ENCODE measurements around the gene B3GNT3. TPM values are rescaled to one million over a fixed set of nuclear protein-coding genes. Genes with fewer than 3 reads are reported as not detected.
A peak's percentile ranks its signal among the peaks of the same experiment; 100 is the strongest.

B3GNT3 gene
- total and polyA plus RNA-seq, 2 experiments from 2014 or later = not detected

- Histone ChIP-seq H3K9me3 (ENCODE audit: low read depth) (no peaks in the 10 kb centered on the region), H3K27me3 (no peaks in the 10 kb centered on the region), H3K4me3 (no peak overlapping the region), H3K27ac (no peak overlapping the region), H3K4me1 (ENCODE audit: low read depth) (no peaks in the 10 kb centered on the region), H3K36me3 (no peaks in the 10 kb centered on the region)
- no peak for DNase-seq (ENCODE audit: low read depth in 1 of 2, low spot score in 1 of 2)
- TF ChIP-seq CTCF (IDR thresholded peaks at IDR 0.05; ENCODE audit: low read depth, low read length) = no peak
These were observed 39.5 kb upstream of the B3GNT3 start for GRCh38 chr19:17755443-17755890.

GRCh38 chr19:17755977-17756670 is 38.8 kb upstream of the B3GNT3 start:
- Histone ChIP-seq H3K9me3 (ENCODE audit: low read depth) (no peaks in the 10 kb centered on the region), H3K27ac (no peak overlapping the region)
- no peak for TF ChIP-seq CTCF (IDR thresholded peaks at IDR 0.05; ENCODE audit: low read depth, low read length)

GRCh38 chr19:17757125-17757524 is 37.8 kb upstream of the B3GNT3 start:
- peak in 1 of 2 donors; percentile 73 for DNase-seq (ENCODE audit: low read depth in 1 of 2, low spot score in 1 of 2)
- no peak overlapping the region for H3K27ac ChIP-seq
- H3K4me1 ChIP-seq (ENCODE audit: low read depth) = no peaks in the 10 kb centered on the region
- no peak for TF ChIP-seq CTCF (IDR thresholded peaks at IDR 0.05; ENCODE audit: low read depth, low read length)
- H3K36me3 ChIP-seq = no peaks in the 10 kb centered on the region
- H3K27me3 ChIP-seq = no peaks in the 10 kb centered on the region
- H3K9me3 ChIP-seq (ENCODE audit: low read depth) = no peaks in the 10 kb centered on the region
- H3K4me3 ChIP-seq = no peak overlapping the region

More at GRCh38 chr19:17755977-17756670, 38.8 kb upstream of the B3GNT3 start:
- H3K36me3 ChIP-seq = no peaks in the 10 kb centered on the region
- peak; percentile 58 to 83 for DNase-seq (ENCODE audit: low read depth in 1 of 2, low spot score in 1 of 2)
- no peaks in the 10 kb centered on the region for H3K4me1 ChIP-seq (ENCODE audit: low read depth)
- no peak overlapping the region for H3K4me3 ChIP-seq
- H3K27me3 ChIP-seq = no peaks in the 10 kb centered on the region

GRCh38 chr19:17758515-17758914 is 36.4 kb upstream of the B3GNT3 start:
- no peaks in the 10 kb centered on the region for H3K36me3 ChIP-seq
- TF ChIP-seq CTCF (IDR thresholded peaks at IDR 0.05; ENCODE audit: low read depth, low read length) = no peak
- no peak overlapping the region for H3K27ac ChIP-seq
- no peaks in the 10 kb centered on the region for H3K27me3 ChIP-seq
- H3K4me1 ChIP-seq (ENCODE audit: low read depth) = no peaks in the 10 kb centered on the region
- H3K4me3 ChIP-seq = no peak overlapping the region
- no peaks in the 10 kb centered on the region for H3K9me3 ChIP-seq (ENCODE audit: low read depth)
- no peak for DNase-seq (ENCODE audit: low read depth in 1 of 2, low spot score in 1 of 2)

- H3K4me1 ChIP-seq (ENCODE audit: low read depth) = no peaks in the 10 kb centered on the region
- H3K36me3 ChIP-seq = no peaks in the 10 kb centered on the region
- no peak overlapping the region for H3K4me3 ChIP-seq
- H3K27me3 ChIP-seq = no peaks in the 10 kb centered on the region
- H3K27ac ChIP-seq = no peak overlapping the region
- DNase-seq (ENCODE audit: low read depth in 1 of 2, low spot score in 1 of 2) = no peak
- no peak for TF ChIP-seq CTCF (IDR thresholded peaks at IDR 0.05; ENCODE audit: low read depth, low read length)
- no peaks in the 10 kb centered on the region for H3K9me3 ChIP-seq (ENCODE audit: low read depth)
These were observed 33.8 kb upstream of the B3GNT3 start for GRCh38 chr19:17761148-17761547.
